B cell (primary cell): ENCODE results near the gene NCOA3. TPM values are rescaled to one million over a fixed set of nuclear protein-coding genes. Genes with fewer than 3 reads are reported as not detected.
A peak's percentile ranks its signal among the peaks of the same experiment; 100 is the strongest.

Experiments
- ATAC-seq: fragments of 200-7000 bp; cut with Tn5 transposase; one replicate; pipeline ENCODE4 v1.10.0; 2021; ENCODE audit warnings: low read depth, mild to moderate bottlenecking, moderate number of reproducible peaks, moderate library complexity
- CTCF ChIA-PET: fragments of 350-600 bp; sonication (Branson Sonifier 250); formaldehyde crosslinking; loops from one replicate; lab custom pipeline; 2021; ENCODE audit warnings: antibody characterized with exemption, inconsistent platforms; lab: Charles Lee
- POLR2A ChIA-PET: fragments of 350-600 bp; sonication (Branson Sonifier 250); formaldehyde crosslinking; loops from one replicate; lab custom pipeline; 2021; ENCODE audit warnings: antibody characterized with exemption; lab: Charles Lee
- DNase-seq: peaks from one replicate; pipeline ENCODE4 v3.0.0; 2013
- H2AFZ ChIP-seq: 2 replicates; pipeline ENCODE4 v1.6.1; 2012; ENCODE audit warnings: mild to moderate bottlenecking, low read depth, low read length; ENCODE audit not compliant: insufficient read depth, poor library complexity, severe bottlenecking
- H3K27ac ChIP-seq, 2 donors: 1 replicate in 1 of 2; 2 replicates in 1 of 2; pipeline ENCODE4 v1.5.1; 2012 to 2013; ENCODE audit warnings: low read length in 2 of 2, mild to moderate bottlenecking in 2 of 2, moderate library complexity in 1 of 2
- H3K27me3 ChIP-seq, 4 experiments: fragments of 200-600 bp in 1 of 4; sonication (generic) in 1 of 4; replicated peaks in 1 of 4; 1 replicate in 2 of 4; 2 replicates in 2 of 4; pipeline versions ENCODE4 v1.6.1 to v1.7.0; 2013 to 2016; ENCODE audit warnings: low read length in 3 of 4, mild to moderate bottlenecking in 2 of 4, mixed read lengths in 1 of 4, moderate library complexity in 1 of 4; ENCODE audit not compliant: insufficient read depth in 4 of 4, control insufficient read depth in 3 of 4; ENCODE audit errors: control extremely low read depth in 1 of 4
- H3K36me3 ChIP-seq, 2 experiments: replicated peaks in 1 of 2; 1 replicate in 1 of 2; 2 replicates in 1 of 2; pipeline versions ENCODE4 v1.6.1 to v1.7.1; 2013; ENCODE audit warnings: low read length in 1 of 2; ENCODE audit not compliant: insufficient read depth in 2 of 2, control insufficient read depth in 1 of 2; ENCODE audit errors: control extremely low read depth in 1 of 2, extremely low read depth in 1 of 2
- H3K4me1 ChIP-seq, 2 donors: fragments of 200-600 bp in 1 of 2; sonication (generic) in 1 of 2; 1 replicate in 1 of 2; 2 replicates in 1 of 2; pipeline versions ENCODE4 v1.5.1 to v1.6.1; 2013 to 2017; ENCODE audit warnings: low read length in 2 of 2; ENCODE audit not compliant: control insufficient read depth in 2 of 2, insufficient read depth in 2 of 2
- H3K4me2 ChIP-seq: replicated peaks from 2 replicates; pipeline ENCODE3; 2012; ENCODE audit warnings: mild to moderate bottlenecking, low read depth, low read length; ENCODE audit not compliant: poor library complexity, severe bottlenecking
- H3K4me3 ChIP-seq, 5 experiments: fragments of 200-600 bp in 1 of 5; sonication (generic) in 1 of 5; 1 replicate in 3 of 5; 2 replicates in 2 of 5; pipeline versions ENCODE4 v1.5.1 to v1.7.0; 2011 to 2016; ENCODE audit warnings: low read length in 4 of 5, mild to moderate bottlenecking in 4 of 5, low read depth in 2 of 5, control low read depth in 1 of 5, moderate library complexity in 1 of 5; ENCODE audit not compliant: insufficient read depth in 1 of 5; ENCODE audit errors: control extremely low read depth in 1 of 5, extremely low read depth in 1 of 5
- H3K79me2 ChIP-seq: fragments of 200-600 bp; sonication (generic); one replicate; pipeline ENCODE4 v1.6.0; 2016; ENCODE audit warnings: low read length; ENCODE audit not compliant: control insufficient read depth, insufficient read depth
- H3K9ac ChIP-seq: fragments of 200-600 bp; sonication (generic); 2 replicates; pipeline ENCODE4 v1.6.1; 2017; ENCODE audit warnings: mild to moderate bottlenecking, low read length, moderate library complexity
- H3K9me3 ChIP-seq, 3 donors: one replicate each; pipeline versions ENCODE4 v1.6.1 to v1.7.1; 2013; ENCODE audit warnings: low read length in 2 of 3; ENCODE audit not compliant: control insufficient read depth in 2 of 3, insufficient read depth in 1 of 3; ENCODE audit errors: control extremely low read depth in 1 of 3
- H4K20me1 ChIP-seq: 2 replicates; pipeline ENCODE4 v1.6.0; 2012; ENCODE audit warnings: mild to moderate bottlenecking, low read length; ENCODE audit not compliant: insufficient read depth, control insufficient read depth, poor library complexity, severe bottlenecking
- H3K27ac Mint-ChIP-seq: one replicate; pipeline ENCODE4 v1.8.0; 2021; ENCODE audit warnings: mixed read lengths
- H3K27me3 Mint-ChIP-seq: one replicate; pipeline ENCODE4 v1.8.0; 2021; ENCODE audit warnings: mixed read lengths
- H3K4me1 Mint-ChIP-seq: one replicate; pipeline ENCODE4 v1.8.0; 2021; ENCODE audit warnings: mixed read lengths
- H3K4me3 Mint-ChIP-seq: one replicate; pipeline ENCODE4 v1.8.0; 2021; ENCODE audit warnings: mixed read lengths
- H3K9me3 Mint-ChIP-seq: one replicate; pipeline ENCODE4 v1.8.0; 2022; ENCODE audit warnings: mixed read lengths; ENCODE audit not compliant: insufficient read depth
- CTCF ChIP-seq: fragments of 200-600 bp; IDR thresholded peaks from one replicate; pipeline ENCODE4 v1.8.0; 2022; ENCODE audit warnings: antibody characterized with exemption, mild to moderate bottlenecking
- EZH2 ChIP-seq: IDR thresholded peaks from 2 replicates; pipeline ENCODE4 v1.6.1; 2012; ENCODE audit warnings: borderline replicate concordance, low read depth, mild to moderate bottlenecking, moderate library complexity, low read length; ENCODE audit not compliant: insufficient read depth, poor library complexity, severe bottlenecking
- WGBS: methylation state at CpG from one replicate; pipeline ENCODE4 v1.1.5; 2013; ENCODE audit warnings: missing lambda C conversion rate; ENCODE audit not compliant: insufficient coverage; 5-methylcytosine and 5-hydroxymethylcytosine counted together
- intact Hi-C: fragments of 100-400 bp; cut with micrococcal nuclease; formaldehyde crosslinking; loops from one replicate; pipeline ENCODE4 v1.10.0; 2022
- polyA plus RNA-seq: library from polyadenylated mRNA; depleted of rRNA; stranded (reverse); fragments of >200 nt; gene quantifications from 2 replicates; pipeline ENCODE4 v1.2.3, GENCODE V29; 2012
- total RNA-seq, 2 donors: library from RNA; stranded (reverse); fragments of 120-200 nt in 1 of 2; gene quantifications; 1 replicate in 1 of 2; 2 replicates in 1 of 2; pipeline versions ENCODE4 v1.2.3 to v1.2.4, GENCODE V29; 2013 to 2022

Gene NCOA3
- total and polyA plus RNA-seq, 2 donors (not counting 1 experiment from before 2014, with no cell fraction given) = 54.0 to 309 TPM

- peak overlapping the region; percentile 28 for H3K27ac Mint-ChIP-seq
- POLR2A ChIA-PET = interaction anchor here (0.6 to 1.0 kb wide), 3 partner anchors 119 to 293 kb away, joined by 3 to 4 read pairs (median 3); no protein-coding TSS in a partner anchor
- WGBS = no CpG with 5 or more reads among the region's 8 CpGs
- peak; percentile 68 for DNase-seq
- Histone ChIP-seq H3K36me3 (peaks cover 15 to 48% of the 10 kb centered on the region in 2 experiments), H3K9me3 (peaks cover 0 to 1% (median 0%) of the 10 kb centered on the region in 3 donors), H3K79me2 (peaks cover 88% of the 10 kb centered on the region), H2AFZ (no peak overlapping the region), H3K4me2 (no peak overlapping the region), H3K27ac (peak overlapping the region in 1 of 2 donors; percentile 72), H3K9ac (no peak overlapping the region), H4K20me1 (peaks cover 46% of the 10 kb centered on the region), H3K4me3 (no peak overlapping the region), H3K4me1 (peaks cover 6 to 8% of the 10 kb centered on the region in 2 donors), H3K27me3 (no peaks in the 10 kb centered on the region)
- peak; percentile 31 for ATAC-seq
- H3K27me3 Mint-ChIP-seq = no peaks in the 10 kb centered on the region
- intact Hi-C loops = loop anchor here (1.0 kb wide), 4 partner anchors 11 to 425 kb away; no protein-coding TSS in a partner anchor
- peaks cover 30% of the 10 kb centered on the region for H3K4me1 Mint-ChIP-seq
- H3K9me3 Mint-ChIP-seq = no peaks in the 10 kb centered on the region
- CTCF ChIA-PET = interaction anchor here (0.6 to 6.1 kb wide), 58 partner anchors 9 to 425 kb away, joined by 3 to 104 read pairs (median 4); no protein-coding TSS in a partner anchor
- no peak overlapping the region for H3K4me3 Mint-ChIP-seq
- no peak for TF ChIP-seq EZH2
- peak; percentile 94 for TF ChIP-seq CTCF
Observed at GRCh38 chr20:47620808-47621805, 119.4 kb downstream of the NCOA3 start.
